ENCODE measurements around the gene NLGN4X.

Gene NLGN4X

GRCh38 chrX:5936438-5936837 lies 292.2 kb downstream of the NLGN4X start:
- H3K27me3 ChIP-seq (ENCODE audit: low read depth, low read length) = no peaks in the 10 kb centered on the region
- H3K27ac ChIP-seq (ENCODE audit: low read length) = no peak overlapping the region
- H3K36me3 ChIP-seq (replicated peaks; ENCODE audit: low read depth, low read length) = no peaks in the 10 kb centered on the region
- H4K20me1 ChIP-seq (ENCODE audit: insufficient read depth, low read length) = no peaks in the 10 kb centered on the region
- no peak overlapping the region for H3K4me3 ChIP-seq (ENCODE audit: low read length)
- H3K4me1 ChIP-seq (ENCODE audit: low read length) = no peaks in the 10 kb centered on the region
- H3K79me2 ChIP-seq (ENCODE audit: low read length) = no peaks in the 10 kb centered on the region
- no peak overlapping the region for H2AFZ ChIP-seq (ENCODE audit: low read depth, low read length)
- H3K9me3 ChIP-seq (ENCODE audit: insufficient read depth, low read length) = no peaks in the 10 kb centered on the region
- TF ChIP-seq EZH2phosphoT487 (IDR thresholded peaks at IDR 0.05; ENCODE audit: low read depth) (no peak), CTCF (IDR thresholded peaks at IDR 0.05; ENCODE audit: low read depth, low read length) (no peak)
- no peak overlapping the region for H3K9ac ChIP-seq (ENCODE audit: low read length)
- no peak overlapping the region for H3K4me2 ChIP-seq (ENCODE audit: low read length)

GRCh38 chrX:5928224-5928623 lies 300.4 kb downstream of the NLGN4X start:
- no peak for TF ChIP-seq CTCF (IDR thresholded peaks at IDR 0.05; ENCODE audit: low read depth, low read length)
- no peak for TF ChIP-seq EZH2phosphoT487 (IDR thresholded peaks at IDR 0.05; ENCODE audit: low read depth)
- H3K27me3 ChIP-seq (ENCODE audit: low read depth, low read length) = no peaks in the 10 kb centered on the region
- H3K27ac ChIP-seq (ENCODE audit: low read length) = no peak overlapping the region
- H2AFZ ChIP-seq (ENCODE audit: low read depth, low read length) = no peak overlapping the region
- H3K4me3 ChIP-seq (ENCODE audit: low read length) = no peak overlapping the region
- H3K4me1 ChIP-seq (ENCODE audit: low read length) = no peaks in the 10 kb centered on the region
- no peaks in the 10 kb centered on the region for H4K20me1 ChIP-seq (ENCODE audit: insufficient read depth, low read length)
- no peaks in the 10 kb centered on the region for H3K36me3 ChIP-seq (replicated peaks; ENCODE audit: low read depth, low read length)
- H3K79me2 ChIP-seq (ENCODE audit: low read length) = no peaks in the 10 kb centered on the region
- H3K4me2 ChIP-seq (ENCODE audit: low read length) = no peak overlapping the region
- H3K9ac ChIP-seq (ENCODE audit: low read length) = no peak overlapping the region
- no peaks in the 10 kb centered on the region for H3K9me3 ChIP-seq (ENCODE audit: insufficient read depth, low read length)

- Histone ChIP-seq H3K9ac (ENCODE audit: low read length) (no peak overlapping the region), H3K4me2 (ENCODE audit: low read length) (no peak overlapping the region), H2AFZ (ENCODE audit: low read depth, low read length) (no peak overlapping the region), H3K4me3 (ENCODE audit: low read length) (no peak overlapping the region), H3K9me3 (ENCODE audit: insufficient read depth, low read length) (no peaks in the 10 kb centered on the region), H4K20me1 (ENCODE audit: insufficient read depth, low read length) (no peaks in the 10 kb centered on the region), H3K27me3 (ENCODE audit: low read depth, low read length) (no peaks in the 10 kb centered on the region), H3K79me2 (ENCODE audit: low read length) (no peaks in the 10 kb centered on the region), H3K27ac (ENCODE audit: low read length) (no peak overlapping the region), H3K4me1 (ENCODE audit: low read length) (no peaks in the 10 kb centered on the region), H3K36me3 (replicated peaks; ENCODE audit: low read depth, low read length) (no peaks in the 10 kb centered on the region)
- peak; percentile 12; the same call in 1 of the 2 replicates for TF ChIP-seq CTCF (IDR thresholded peaks at IDR 0.05; ENCODE audit: low read depth, low read length)
- no peak for TF ChIP-seq EZH2phosphoT487 (IDR thresholded peaks at IDR 0.05; ENCODE audit: low read depth)
Measured at GRCh38 chrX:5916945-5917344, 311.7 kb downstream of the NLGN4X start.

GRCh38 chrX:5915783-5916182 lies 312.9 kb downstream of the NLGN4X start:
- Histone ChIP-seq H3K27me3 (ENCODE audit: low read depth, low read length) (no peaks in the 10 kb centered on the region), H3K36me3 (replicated peaks; ENCODE audit: low read depth, low read length) (no peaks in the 10 kb centered on the region), H3K4me1 (ENCODE audit: low read length) (no peaks in the 10 kb centered on the region), H3K9ac (ENCODE audit: low read length) (no peak overlapping the region), H3K9me3 (ENCODE audit: insufficient read depth, low read length) (no peaks in the 10 kb centered on the region), H2AFZ (ENCODE audit: low read depth, low read length) (no peak overlapping the region), H3K4me3 (ENCODE audit: low read length) (no peak overlapping the region), H4K20me1 (ENCODE audit: insufficient read depth, low read length) (no peaks in the 10 kb centered on the region), H3K4me2 (ENCODE audit: low read length) (no peak overlapping the region), H3K79me2 (ENCODE audit: low read length) (no peaks in the 10 kb centered on the region), H3K27ac (ENCODE audit: low read length) (no peak overlapping the region)
- TF ChIP-seq EZH2phosphoT487 (IDR thresholded peaks at IDR 0.05; ENCODE audit: low read depth) (no peak), CTCF (IDR thresholded peaks at IDR 0.05; ENCODE audit: low read depth, low read length) (no peak)
